B cell (primary cell): ENCODE results near the gene PALLD. TPM values are rescaled to one million over a fixed set of nuclear protein-coding genes. Genes with fewer than 3 reads are reported as not detected.
"Not testable (repeated sequence)": the region's sequence is repeated elsewhere in the genome, so short reads cannot be mapped to it uniquely, and the experiment has no call there.

Source experiments
- ATAC-seq: fragments of 200-7000 bp; cut with Tn5 transposase; one replicate; pipeline ENCODE4 v1.10.0; 2021; ENCODE audit warnings: low read depth, mild to moderate bottlenecking, moderate number of reproducible peaks, moderate library complexity
- CTCF ChIA-PET: fragments of 350-600 bp; sonication (Branson Sonifier 250); formaldehyde crosslinking; loops from one replicate; lab custom pipeline; 2021; ENCODE audit warnings: antibody characterized with exemption, inconsistent platforms; lab: Charles Lee
- POLR2A ChIA-PET: fragments of 350-600 bp; sonication (Branson Sonifier 250); formaldehyde crosslinking; loops from one replicate; lab custom pipeline; 2021; ENCODE audit warnings: antibody characterized with exemption; lab: Charles Lee
- DNase-seq: peaks from one replicate; pipeline ENCODE4 v3.0.0; 2013
- H2AFZ ChIP-seq: 2 replicates; pipeline ENCODE4 v1.6.1; 2012; ENCODE audit warnings: mild to moderate bottlenecking, low read depth, low read length; ENCODE audit not compliant: insufficient read depth, poor library complexity, severe bottlenecking
- H3K27ac ChIP-seq, 2 donors: 1 replicate in 1 of 2; 2 replicates in 1 of 2; pipeline ENCODE4 v1.5.1; 2012 to 2013; ENCODE audit warnings: low read length in 2 of 2, mild to moderate bottlenecking in 2 of 2, moderate library complexity in 1 of 2
- H3K27me3 ChIP-seq, 4 experiments: fragments of 200-600 bp in 1 of 4; sonication (generic) in 1 of 4; replicated peaks in 1 of 4; 1 replicate in 2 of 4; 2 replicates in 2 of 4; pipeline versions ENCODE4 v1.6.1 to v1.7.0; 2013 to 2016; ENCODE audit warnings: low read length in 3 of 4, mild to moderate bottlenecking in 2 of 4, mixed read lengths in 1 of 4, moderate library complexity in 1 of 4; ENCODE audit not compliant: insufficient read depth in 4 of 4, control insufficient read depth in 3 of 4; ENCODE audit errors: control extremely low read depth in 1 of 4
- H3K36me3 ChIP-seq, 2 experiments: replicated peaks in 1 of 2; 1 replicate in 1 of 2; 2 replicates in 1 of 2; pipeline versions ENCODE4 v1.6.1 to v1.7.1; 2013; ENCODE audit warnings: low read length in 1 of 2; ENCODE audit not compliant: insufficient read depth in 2 of 2, control insufficient read depth in 1 of 2; ENCODE audit errors: control extremely low read depth in 1 of 2, extremely low read depth in 1 of 2
- H3K4me1 ChIP-seq, 2 donors: fragments of 200-600 bp in 1 of 2; sonication (generic) in 1 of 2; 1 replicate in 1 of 2; 2 replicates in 1 of 2; pipeline versions ENCODE4 v1.5.1 to v1.6.1; 2013 to 2017; ENCODE audit warnings: low read length in 2 of 2; ENCODE audit not compliant: control insufficient read depth in 2 of 2, insufficient read depth in 2 of 2
- H3K4me2 ChIP-seq: replicated peaks from 2 replicates; pipeline ENCODE3; 2012; ENCODE audit warnings: mild to moderate bottlenecking, low read depth, low read length; ENCODE audit not compliant: poor library complexity, severe bottlenecking
- H3K4me3 ChIP-seq, 5 experiments: fragments of 200-600 bp in 1 of 5; sonication (generic) in 1 of 5; 1 replicate in 3 of 5; 2 replicates in 2 of 5; pipeline versions ENCODE4 v1.5.1 to v1.7.0; 2011 to 2016; ENCODE audit warnings: low read length in 4 of 5, mild to moderate bottlenecking in 4 of 5, low read depth in 2 of 5, control low read depth in 1 of 5, moderate library complexity in 1 of 5; ENCODE audit not compliant: insufficient read depth in 1 of 5; ENCODE audit errors: control extremely low read depth in 1 of 5, extremely low read depth in 1 of 5
- H3K79me2 ChIP-seq: fragments of 200-600 bp; sonication (generic); one replicate; pipeline ENCODE4 v1.6.0; 2016; ENCODE audit warnings: low read length; ENCODE audit not compliant: control insufficient read depth, insufficient read depth
- H3K9ac ChIP-seq: fragments of 200-600 bp; sonication (generic); 2 replicates; pipeline ENCODE4 v1.6.1; 2017; ENCODE audit warnings: mild to moderate bottlenecking, low read length, moderate library complexity
- H3K9me3 ChIP-seq, 3 donors: one replicate each; pipeline versions ENCODE4 v1.6.1 to v1.7.1; 2013; ENCODE audit warnings: low read length in 2 of 3; ENCODE audit not compliant: control insufficient read depth in 2 of 3, insufficient read depth in 1 of 3; ENCODE audit errors: control extremely low read depth in 1 of 3
- H4K20me1 ChIP-seq: 2 replicates; pipeline ENCODE4 v1.6.0; 2012; ENCODE audit warnings: mild to moderate bottlenecking, low read length; ENCODE audit not compliant: insufficient read depth, control insufficient read depth, poor library complexity, severe bottlenecking
- H3K27ac Mint-ChIP-seq: one replicate; pipeline ENCODE4 v1.8.0; 2021; ENCODE audit warnings: mixed read lengths
- H3K27me3 Mint-ChIP-seq: one replicate; pipeline ENCODE4 v1.8.0; 2021; ENCODE audit warnings: mixed read lengths
- H3K4me1 Mint-ChIP-seq: one replicate; pipeline ENCODE4 v1.8.0; 2021; ENCODE audit warnings: mixed read lengths
- H3K4me3 Mint-ChIP-seq: one replicate; pipeline ENCODE4 v1.8.0; 2021; ENCODE audit warnings: mixed read lengths
- H3K9me3 Mint-ChIP-seq: one replicate; pipeline ENCODE4 v1.8.0; 2022; ENCODE audit warnings: mixed read lengths; ENCODE audit not compliant: insufficient read depth
- CTCF ChIP-seq: fragments of 200-600 bp; IDR thresholded peaks from one replicate; pipeline ENCODE4 v1.8.0; 2022; ENCODE audit warnings: antibody characterized with exemption, mild to moderate bottlenecking
- EZH2 ChIP-seq: IDR thresholded peaks from 2 replicates; pipeline ENCODE4 v1.6.1; 2012; ENCODE audit warnings: borderline replicate concordance, low read depth, mild to moderate bottlenecking, moderate library complexity, low read length; ENCODE audit not compliant: insufficient read depth, poor library complexity, severe bottlenecking
- WGBS: methylation state at CpG from one replicate; pipeline ENCODE4 v1.1.5; 2013; ENCODE audit warnings: missing lambda C conversion rate; ENCODE audit not compliant: insufficient coverage; 5-methylcytosine and 5-hydroxymethylcytosine counted together
- intact Hi-C: fragments of 100-400 bp; cut with micrococcal nuclease; formaldehyde crosslinking; loops from one replicate; pipeline ENCODE4 v1.10.0; 2022
- polyA plus RNA-seq: library from polyadenylated mRNA; depleted of rRNA; stranded (reverse); fragments of >200 nt; gene quantifications from 2 replicates; pipeline ENCODE4 v1.2.3, GENCODE V29; 2012
- total RNA-seq, 2 donors: library from RNA; stranded (reverse); fragments of 120-200 nt in 1 of 2; gene quantifications; 1 replicate in 1 of 2; 2 replicates in 1 of 2; pipeline versions ENCODE4 v1.2.3 to v1.2.4, GENCODE V29; 2013 to 2022

PALLD gene
- total and polyA plus RNA-seq, 2 donors (not counting 1 experiment from before 2014, with no cell fraction given), result 0.63 to 0.71 TPM

- Histone ChIP-seq H3K4me1 (no peaks in the 10 kb centered on the region), H3K9ac (no peak overlapping the region), H3K27me3 (no peaks in the 10 kb centered on the region), H3K79me2 (no peaks in the 10 kb centered on the region), H3K9me3 (peaks cover 0 to 1% (median 0%) of the 10 kb centered on the region in 3 donors), H2AFZ (no peak overlapping the region), H3K27ac (no peak overlapping the region), H3K36me3 (no peaks in the 10 kb centered on the region), H3K4me3 (no peak overlapping the region), H4K20me1 (no peaks in the 10 kb centered on the region), H3K4me2 (no peak overlapping the region)
- H3K4me3 Mint-ChIP-seq, result no peak overlapping the region
- no peaks in the 10 kb centered on the region for H3K27me3 Mint-ChIP-seq
- no peak overlapping the region for H3K27ac Mint-ChIP-seq
- intact Hi-C loops, result no loop called here
- 97% methylated on average over 3 of the region's 3 CpGs for WGBS
- ATAC-seq, result no peak
- H3K4me1 Mint-ChIP-seq, result no peaks in the 10 kb centered on the region
- TF ChIP-seq EZH2 (no peak), CTCF (peak; percentile 56)
- ChIA-PET POLR2A (no interaction called here), CTCF (interaction anchor here (1.5 kb wide), 1 partner anchor 20 kb away, joined by 4 read pairs; no protein-coding TSS in a partner anchor)
- DNase-seq, result no peak
- peaks cover 15% of the 10 kb centered on the region for H3K9me3 Mint-ChIP-seq
Observed at GRCh38 chr4:168942985-168943384, 446.1 kb downstream of the PALLD start.

- Mint-ChIP-seq H3K27ac (no peak overlapping the region), H3K27me3 (no peaks in the 10 kb centered on the region), H3K4me1 (no peaks in the 10 kb centered on the region), H3K4me3 (no peak overlapping the region), H3K9me3 (peaks cover 8% of the 10 kb centered on the region)
- Histone ChIP-seq H3K9ac (no peak overlapping the region), H3K9me3 (peaks cover 0 to 1% (median 0%) of the 10 kb centered on the region in 3 donors), H3K4me2 (no peak overlapping the region), H3K4me3 (no peak overlapping the region), H3K79me2 (no peaks in the 10 kb centered on the region), H3K36me3 (no peaks in the 10 kb centered on the region), H3K27me3 (no peaks in the 10 kb centered on the region), H3K4me1 (no peaks in the 10 kb centered on the region), H4K20me1 (no peaks in the 10 kb centered on the region), H2AFZ (no peak overlapping the region), H3K27ac (no peak overlapping the region)
- CTCF ChIA-PET, result no interaction called here
- ATAC-seq, result no peak
- DNase-seq, result no peak
- no peak for TF ChIP-seq EZH2
- TF ChIP-seq CTCF, result no peak
- POLR2A ChIA-PET, result no interaction called here
- intact Hi-C loops, result no loop called here
- WGBS, result no CpG with 5 or more reads among the region's 2 CpGs
Observed at GRCh38 chr4:168945291-168945690, 448.4 kb downstream of the PALLD start.

- H3K4me1 Mint-ChIP-seq, result not testable (repeated sequence)
Observed at GRCh38 chr4:168952821-168953246, 456.0 kb downstream of the PALLD start.

More at GRCh38 chr4:168952821-168953246, 456.0 kb downstream of the PALLD start:
- H3K36me3 ChIP-seq, H3K27me3 ChIP-seq, ATAC-seq, H3K9me3 Mint-ChIP-seq, H3K27ac ChIP-seq, H3K4me3 Mint-ChIP-seq, intact Hi-C loops, CTCF ChIA-PET, DNase-seq, H3K4me3 ChIP-seq, H3K4me2 ChIP-seq, H2AFZ ChIP-seq, H3K9me3 ChIP-seq, H4K20me1 ChIP-seq, H3K9ac ChIP-seq, H3K27ac Mint-ChIP-seq, H3K27me3 Mint-ChIP-seq, POLR2A ChIA-PET, H3K4me1 ChIP-seq, H3K79me2 ChIP-seq: not testable (repeated sequence)
- 50% methylated on average over 1 of the region's 3 CpGs for WGBS
